ENCODE results near the gene SLCO4A1. TPM values are rescaled to one million over a fixed set of nuclear protein-coding genes. Genes with fewer than 3 reads are reported as not detected.

Gene SLCO4A1
- total RNA-seq, 2 donors from 2014 or later, result 2.9 to 5.0 TPM

- no peaks in the 10 kb centered on the region for H3K27me3 ChIP-seq (ENCODE audit: control insufficient read depth, insufficient read depth, low read length, poor library complexity, severe bottlenecking)
- DNase-seq, result no peak
- TF ChIP-seq CTCF (conservative IDR thresholded peaks at IDR 0.05), result no peak
- H3K4me3 ChIP-seq (ENCODE audit: low read length), result no peak overlapping the region
- H3K4me1 ChIP-seq (ENCODE audit: control insufficient read depth, insufficient read depth, low read length), result peaks cover 4% of the 10 kb centered on the region
- no peaks in the 10 kb centered on the region for H3K9me3 ChIP-seq (ENCODE audit: control insufficient read depth, low read length)
- no peak overlapping the region for H3K9ac ChIP-seq (ENCODE audit: extremely low read depth, low read length, poor library complexity, severe bottlenecking)
- H3K36me3 ChIP-seq (ENCODE audit: control insufficient read depth, insufficient read depth, low read length), result no peaks in the 10 kb centered on the region
- 93 to 95% methylated on average over 22 to 34 of the region's 34 CpGs for WGBS, 2 experiments (ENCODE audit: insufficient coverage in 1 of 2, insufficient read length in 1 of 2)
- H3K27ac Mint-ChIP-seq, result no peak overlapping the region
- no peak overlapping the region for H3K4me3 Mint-ChIP-seq
- H3K4me1 Mint-ChIP-seq, result peaks cover 11% of the 10 kb centered on the region
- H3K36me3 Mint-ChIP-seq (ENCODE audit: low read depth), result no peaks in the 10 kb centered on the region
- no peaks in the 10 kb centered on the region for H3K27me3 Mint-ChIP-seq (ENCODE audit: insufficient read depth)
- no peaks in the 10 kb centered on the region for H3K9me3 Mint-ChIP-seq
- no peak overlapping the region for H3K27ac ChIP-seq (ENCODE audit: low read depth, low read length)
These were observed 20.8 kb upstream of the SLCO4A1 start for GRCh38 chr20:62621251-62622110.

- Histone ChIP-seq H3K36me3 (ENCODE audit: control insufficient read depth, insufficient read depth, low read length) (no peaks in the 10 kb centered on the region), H3K27me3 (ENCODE audit: control insufficient read depth, insufficient read depth, low read length, poor library complexity, severe bottlenecking) (no peaks in the 10 kb centered on the region), H3K4me1 (ENCODE audit: control insufficient read depth, insufficient read depth, low read length) (peaks cover 4% of the 10 kb centered on the region), H3K27ac (ENCODE audit: low read depth, low read length) (no peak overlapping the region), H3K9ac (ENCODE audit: extremely low read depth, low read length, poor library complexity, severe bottlenecking) (no peak overlapping the region), H3K9me3 (ENCODE audit: control insufficient read depth, low read length) (no peaks in the 10 kb centered on the region), H3K4me3 (ENCODE audit: low read length) (no peak overlapping the region)
- H3K9me3 Mint-ChIP-seq, result no peaks in the 10 kb centered on the region
- no peaks in the 10 kb centered on the region for H3K36me3 Mint-ChIP-seq (ENCODE audit: low read depth)
- no peaks in the 10 kb centered on the region for H3K27me3 Mint-ChIP-seq (ENCODE audit: insufficient read depth)
- H3K4me3 Mint-ChIP-seq, result no peak overlapping the region
- no peak for DNase-seq
- peaks cover 11% of the 10 kb centered on the region for H3K4me1 Mint-ChIP-seq
- no peak overlapping the region for H3K27ac Mint-ChIP-seq
- no peak for TF ChIP-seq CTCF (conservative IDR thresholded peaks at IDR 0.05)
- whole genome bisulfite sequencing, 2 experiments (ENCODE audit: insufficient coverage in 1 of 2, insufficient read length in 1 of 2), result 90% methylated on average over 9 to 25 of the region's 25 CpGs
These were observed 20.0 kb upstream of the SLCO4A1 start for GRCh38 chr20:62622178-62622876.

GRCh38 chr20:62622877-62623487 is 19.3 kb upstream of the SLCO4A1 start:
- no peaks in the 10 kb centered on the region for H3K36me3 ChIP-seq (ENCODE audit: control insufficient read depth, insufficient read depth, low read length)
- no peak overlapping the region for H3K27ac ChIP-seq (ENCODE audit: low read depth, low read length)
- Mint-ChIP-seq H3K4me1 (peaks cover 11% of the 10 kb centered on the region), H3K9me3 (no peaks in the 10 kb centered on the region), H3K4me3 (no peak overlapping the region), H3K27ac (peak overlapping the region; percentile 53), H3K27me3 (ENCODE audit: insufficient read depth) (no peaks in the 10 kb centered on the region), H3K36me3 (ENCODE audit: low read depth) (no peaks in the 10 kb centered on the region)
- DNase-seq, result no peak
- no peaks in the 10 kb centered on the region for H3K9me3 ChIP-seq (ENCODE audit: control insufficient read depth, low read length)
- WGBS, 2 experiments (ENCODE audit: insufficient coverage in 1 of 2, insufficient read length in 1 of 2), result 91 to 92% methylated on average over 28 to 29 of the region's 29 CpGs
- H3K9ac ChIP-seq (ENCODE audit: extremely low read depth, low read length, poor library complexity, severe bottlenecking), result no peak overlapping the region
- no peak overlapping the region for H3K4me3 ChIP-seq (ENCODE audit: low read length)
- no peak for TF ChIP-seq CTCF (conservative IDR thresholded peaks at IDR 0.05)
- H3K4me1 ChIP-seq (ENCODE audit: control insufficient read depth, insufficient read depth, low read length), result peaks cover 4% of the 10 kb centered on the region
- H3K27me3 ChIP-seq (ENCODE audit: control insufficient read depth, insufficient read depth, low read length, poor library complexity, severe bottlenecking), result no peaks in the 10 kb centered on the region
